Thymus (tissue), 11 donors: Measurements from ENCODE around the gene TTLL11. TPM values are rescaled to one million over a fixed set of nuclear protein-coding genes. Genes with fewer than 3 reads are reported as not detected.
"Not testable (repeated sequence)": the region's sequence is repeated elsewhere in the genome, so short reads cannot be mapped to it uniquely, and the experiment has no call there.

Experiments
- DNase-seq, 9 donors: peaks; one replicate each; pipeline ENCODE4 v3.0.0-alpha.2; 2013; ENCODE audit warnings: low spot score in 9 of 9, low read depth in 6 of 9, missing footprints in 1 of 9
- H3K27ac ChIP-seq, 2 donors: one replicate each; pipeline ENCODE4 v1.5.1; 2013; ENCODE audit warnings: control low read depth in 1 of 2, low read depth in 1 of 2, low read length in 1 of 2, mild to moderate bottlenecking in 1 of 2, moderate library complexity in 1 of 2
- H3K27me3 ChIP-seq, 2 donors: one replicate each; pipeline ENCODE4 v1.5.1; 2013; ENCODE audit warnings: low read length in 1 of 2; ENCODE audit not compliant: control insufficient read depth in 2 of 2, insufficient read depth in 1 of 2
- H3K36me3 ChIP-seq, 2 donors: one replicate each; pipeline ENCODE4 v1.5.1; 2013; ENCODE audit warnings: low read length in 1 of 2, mild to moderate bottlenecking in 1 of 2, moderate library complexity in 1 of 2; ENCODE audit not compliant: control insufficient read depth in 2 of 2, insufficient read depth in 2 of 2
- H3K4me1 ChIP-seq, 2 donors: one replicate each; pipeline ENCODE4 v1.5.1; 2013; ENCODE audit warnings: low read length in 2 of 2; ENCODE audit not compliant: control insufficient read depth in 2 of 2, insufficient read depth in 2 of 2
- H3K4me3 ChIP-seq, 2 donors: one replicate each; pipeline ENCODE4 v1.5.1; 2013; ENCODE audit warnings: low read length in 2 of 2, control low read depth in 1 of 2, mild to moderate bottlenecking in 1 of 2
- H3K9me3 ChIP-seq, 2 donors: one replicate each; pipeline ENCODE4 v1.5.1; 2013; ENCODE audit warnings: low read length in 1 of 2, mild to moderate bottlenecking in 1 of 2; ENCODE audit not compliant: control insufficient read depth in 2 of 2, insufficient read depth in 1 of 2
- WGBS: extraction: QIAGEN DNeasy Blood & Tissue Kit; methylation state at CpG from one replicate; pipeline ENCODE4 v1.1.7; 2013; 5-methylcytosine and 5-hydroxymethylcytosine counted together
- polyA plus RNA-seq: library from polyadenylated mRNA; stranded (reverse); fragments of 200-250 nt; gene quantifications from one replicate; pipeline ENCODE4 v1.2.3, GENCODE V29; 2013
- total RNA-seq: library from RNA; stranded (reverse); fragments of 120-200 nt; gene quantifications from one replicate; pipeline ENCODE4 v1.2.4, GENCODE V29; 2013
- donor health status: healthy.

TTLL11 gene
- total and polyA plus RNA-seq, 2 donors = 2.1 to 4.0 TPM

DNA sequence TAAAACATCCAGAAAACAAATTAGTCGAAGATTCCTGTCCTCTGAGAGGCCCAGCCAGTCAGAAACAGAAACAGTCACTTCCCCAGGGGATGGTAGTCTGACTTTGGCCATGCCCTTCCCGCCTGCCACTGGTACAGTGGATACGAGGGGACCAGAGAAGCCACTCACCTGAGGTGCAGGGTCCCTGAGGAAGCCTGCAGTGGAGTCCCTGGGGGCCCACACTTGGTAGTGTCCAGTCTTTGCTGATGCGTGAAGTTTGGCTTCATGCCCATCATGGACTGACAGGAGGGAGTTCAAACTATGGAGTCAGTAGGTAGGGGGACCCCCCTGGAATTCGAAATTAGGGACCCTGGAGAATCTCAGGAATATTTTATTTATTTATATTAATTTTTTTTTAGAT lies 294.2 kb downstream of the TTLL11 start:
- 93% methylated on average over 5 of the region's 5 CpGs for WGBS
- Histone ChIP-seq H3K4me3 (no peak overlapping the region), H3K36me3 (no peaks in the 10 kb centered on the region), H3K27ac (no peak overlapping the region), H3K9me3 (no peaks in the 10 kb centered on the region), H3K4me1 (no peaks in the 10 kb centered on the region), H3K27me3 (peaks cover 0 to 2% of the 10 kb centered on the region in 2 donors)
- no peak for DNase-seq

DNA sequence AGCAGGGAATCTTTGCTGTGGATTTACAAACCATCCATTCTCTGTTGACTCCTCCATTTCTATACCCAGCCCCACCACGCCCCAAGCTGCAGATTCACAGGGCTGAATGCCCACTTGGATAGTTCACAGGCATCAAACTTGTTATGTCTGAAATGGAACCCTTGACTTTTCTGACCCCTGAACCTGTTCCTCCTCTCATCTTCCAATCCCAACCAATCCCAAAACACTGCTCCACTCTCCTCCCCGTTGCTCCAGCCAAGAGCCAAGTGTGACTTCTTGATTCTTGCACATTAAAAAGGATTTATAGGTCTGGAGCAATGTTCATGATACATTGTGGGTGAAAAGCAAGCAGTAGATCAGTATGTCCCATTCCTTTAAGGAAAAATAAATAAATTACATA lies 296.0 kb downstream of the TTLL11 start:
- H3K36me3 ChIP-seq = no peaks in the 10 kb centered on the region
- DNase-seq = no peak
- no peaks in the 10 kb centered on the region for H3K27me3 ChIP-seq
- no peaks in the 10 kb centered on the region for H3K9me3 ChIP-seq
- WGBS = 94% methylated on average over 2 of the region's 2 CpGs
- no peak overlapping the region for H3K4me3 ChIP-seq
- H3K4me1 ChIP-seq = no peaks in the 10 kb centered on the region
- no peak overlapping the region for H3K27ac ChIP-seq

- not testable (repeated sequence) for H3K36me3 ChIP-seq, H3K9me3 ChIP-seq, H3K4me1 ChIP-seq, H3K27me3 ChIP-seq, H3K4me3 ChIP-seq, H3K27ac ChIP-seq, DNase-seq
- WGBS = 92% methylated on average over 6 of the region's 6 CpGs
These were observed 298.8 kb downstream of the TTLL11 start for GRCh38 chr9:121794334-121794733.

GRCh38 chr9:121792476-121792875 lies 300.6 kb downstream of the TTLL11 start:
- H3K27ac ChIP-seq, DNase-seq, H3K27me3 ChIP-seq, H3K4me3 ChIP-seq, H3K36me3 ChIP-seq, H3K9me3 ChIP-seq, H3K4me1 ChIP-seq: not testable (repeated sequence)
- 96% methylated on average over 10 of the region's 10 CpGs for WGBS

- DNase-seq = no peak
- Histone ChIP-seq H3K9me3 (no peaks in the 10 kb centered on the region), H3K4me1 (peaks cover 0 to 5% of the 10 kb centered on the region in 2 donors), H3K27me3 (no peaks in the 10 kb centered on the region), H3K27ac (no peak overlapping the region), H3K36me3 (no peaks in the 10 kb centered on the region), H3K4me3 (no peak overlapping the region)
- 78% methylated on average over 9 of the region's 14 CpGs for WGBS
These were observed 302.3 kb downstream of the TTLL11 start for GRCh38 chr9:121790841-121791240.

GRCh38 chr9:121788686-121789366 lies 304.3 kb downstream of the TTLL11 start:
- H3K4me1 ChIP-seq = peaks cover 12 to 25% of the 10 kb centered on the region in 2 donors
- WGBS = 92% methylated on average over 15 of the region's 15 CpGs
- H3K36me3 ChIP-seq = no peaks in the 10 kb centered on the region
- H3K4me3 ChIP-seq = no peak overlapping the region
- no peak overlapping the region for H3K27ac ChIP-seq
- no peaks in the 10 kb centered on the region for H3K27me3 ChIP-seq
- H3K9me3 ChIP-seq = no peaks in the 10 kb centered on the region
- no peak for DNase-seq

DNA sequence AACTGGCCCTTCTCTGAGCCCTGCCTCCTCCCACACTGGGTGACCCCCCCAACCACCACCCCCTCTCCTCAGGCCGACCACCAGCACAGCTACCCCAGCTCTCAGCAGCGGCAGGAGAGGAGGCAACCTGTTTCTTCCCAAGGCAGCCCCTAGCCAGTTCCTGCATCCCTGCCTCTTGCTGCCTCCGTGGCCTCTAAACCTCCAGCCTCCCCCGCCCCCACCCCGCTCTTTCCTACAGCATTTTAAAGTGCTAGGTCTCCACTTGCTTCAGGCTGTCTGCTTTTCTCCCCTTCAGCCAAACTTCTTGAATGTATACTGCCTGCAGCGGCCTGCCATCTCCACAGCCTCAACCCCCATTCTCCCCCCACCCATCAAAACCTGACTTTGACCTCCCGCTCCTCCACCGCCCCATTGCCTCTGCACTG lies 306.1 kb downstream of the TTLL11 start:
- Histone ChIP-seq H3K4me3 (no peak overlapping the region), H3K4me1 (peaks cover 22 to 43% of the 10 kb centered on the region in 2 donors), H3K9me3 (no peaks in the 10 kb centered on the region), H3K27me3 (no peaks in the 10 kb centered on the region), H3K36me3 (peaks cover 0 to 5% of the 10 kb centered on the region in 2 donors), H3K27ac (no peak overlapping the region)
- WGBS = 95% methylated on average over 8 of the region's 8 CpGs
- no peak for DNase-seq

GRCh38 chr9:121786543-121786948 lies 306.6 kb downstream of the TTLL11 start:
- 96% methylated on average over 5 of the region's 5 CpGs for WGBS
- Histone ChIP-seq H3K9me3 (no peaks in the 10 kb centered on the region), H3K27ac (no peak overlapping the region), H3K4me1 (peaks cover 22 to 47% of the 10 kb centered on the region in 2 donors), H3K36me3 (peaks cover 5 to 10% of the 10 kb centered on the region in 2 donors), H3K27me3 (no peaks in the 10 kb centered on the region), H3K4me3 (no peak overlapping the region)
- DNase-seq = no peak

DNA sequence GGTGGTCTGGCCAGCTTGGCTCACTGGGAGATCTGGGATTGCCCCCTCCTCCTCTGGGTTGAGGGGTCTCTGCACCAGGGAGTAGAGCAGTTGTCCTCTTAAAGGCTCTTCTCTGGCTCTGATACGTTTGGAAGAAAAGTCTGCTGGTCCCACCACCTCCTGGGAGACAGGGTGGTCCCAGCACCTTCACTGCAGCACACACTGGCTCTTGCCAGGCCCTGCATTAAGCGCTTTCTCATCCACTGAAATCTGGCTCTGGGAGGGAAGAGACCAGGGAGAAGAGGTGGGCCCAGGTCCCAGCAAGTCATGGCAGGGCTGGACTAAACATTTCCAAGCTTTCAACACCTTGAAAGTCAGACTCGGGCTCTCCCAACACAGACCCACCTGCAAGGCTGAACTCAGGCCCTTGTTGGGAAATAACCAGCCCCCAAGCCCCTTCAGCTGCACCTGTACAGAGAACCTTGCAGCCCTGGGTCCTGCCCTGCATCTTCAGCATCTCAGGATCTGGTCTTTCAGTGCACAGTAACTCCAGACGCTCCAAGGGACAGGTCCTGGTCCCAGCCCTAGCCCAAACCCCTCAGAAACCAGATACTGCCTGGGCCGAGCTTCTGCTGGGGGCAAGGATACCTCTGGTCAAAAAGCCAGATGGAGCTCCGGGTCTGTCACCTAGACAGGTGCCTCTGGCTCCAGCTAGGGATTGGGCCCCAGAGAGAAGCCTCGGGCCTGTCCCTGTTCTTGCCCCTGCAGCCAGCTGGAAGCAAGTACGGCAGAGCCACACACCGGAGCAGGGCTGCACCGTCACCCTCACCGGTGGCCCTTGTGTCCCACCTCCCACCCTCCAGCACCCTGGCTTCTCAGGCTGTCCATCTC lies 307.2 kb downstream of the TTLL11 start:
- 95% methylated on average over 11 of the region's 11 CpGs for WGBS
- H3K4me3 ChIP-seq = no peak overlapping the region
- no peak for DNase-seq
- no peaks in the 10 kb centered on the region for H3K27me3 ChIP-seq
- H3K4me1 ChIP-seq = peaks cover 22 to 54% of the 10 kb centered on the region in 2 donors
- H3K27ac ChIP-seq = peak overlapping the region in 1 of 2 donors; percentile 22
- H3K9me3 ChIP-seq = no peaks in the 10 kb centered on the region
- H3K36me3 ChIP-seq = peaks cover 8 to 15% of the 10 kb centered on the region in 2 donors
